Measurements from ENCODE around the gene OPHN1.

OPHN1 gene

GRCh38 chrX:68440442-68440841 lies 7.1 kb upstream of the OPHN1 start:
- Histone ChIP-seq H3K27me3 (ENCODE audit: control insufficient read depth, low read length) (no peaks in the 10 kb centered on the region), H3K79me2 (ENCODE audit: control insufficient read depth, low read length) (no peaks in the 10 kb centered on the region), H3K36me3 (ENCODE audit: control insufficient read depth, low read length) (no peaks in the 10 kb centered on the region), H3F3A (ENCODE audit: control insufficient read depth, insufficient read depth) (no peaks in the 10 kb centered on the region), H3K27ac (ENCODE audit: low read depth, low read length) (no peak overlapping the region), H3K4me2 (ENCODE audit: low read length) (no peak overlapping the region), H3K9me2 (replicated peaks; ENCODE audit: control insufficient read depth, low read length) (no peaks in the 10 kb centered on the region), H3K4me1 (ENCODE audit: control insufficient read depth, low read length) (no peaks in the 10 kb centered on the region), H3K4me3 (ENCODE audit: low read length) (no peak overlapping the region), H3K9me3 (ENCODE audit: control insufficient read depth, insufficient read depth, low read length) (no peaks in the 10 kb centered on the region), H4K20me1 (ENCODE audit: control insufficient read depth, insufficient read depth, low read depth, low read length) (no peaks in the 10 kb centered on the region)
- no peak for TF ChIP-seq EZH2phosphoT487 (IDR thresholded peaks at IDR 0.05; ENCODE audit: borderline replicate concordance, low read length)
- no peak for TF ChIP-seq CTCF (IDR thresholded peaks at IDR 0.05; ENCODE audit: low read depth, low read length, poor library complexity, severe bottlenecking)

GRCh38 chrX:68439341-68439740 lies 6.0 kb upstream of the OPHN1 start:
- Histone ChIP-seq H3K4me3 (ENCODE audit: low read length) (no peak overlapping the region), H3K27ac (ENCODE audit: low read depth, low read length) (no peak overlapping the region), H3K79me2 (ENCODE audit: control insufficient read depth, low read length) (no peaks in the 10 kb centered on the region), H3K9me2 (replicated peaks; ENCODE audit: control insufficient read depth, low read length) (no peaks in the 10 kb centered on the region), H3K9me3 (ENCODE audit: control insufficient read depth, insufficient read depth, low read length) (no peaks in the 10 kb centered on the region), H3F3A (ENCODE audit: control insufficient read depth, insufficient read depth) (no peaks in the 10 kb centered on the region), H3K36me3 (ENCODE audit: control insufficient read depth, low read length) (no peaks in the 10 kb centered on the region), H3K4me2 (ENCODE audit: low read length) (no peak overlapping the region), H3K4me1 (ENCODE audit: control insufficient read depth, low read length) (no peaks in the 10 kb centered on the region), H3K27me3 (ENCODE audit: control insufficient read depth, low read length) (no peaks in the 10 kb centered on the region), H4K20me1 (ENCODE audit: control insufficient read depth, insufficient read depth, low read depth, low read length) (no peaks in the 10 kb centered on the region)
- TF ChIP-seq EZH2phosphoT487 (IDR thresholded peaks at IDR 0.05; ENCODE audit: borderline replicate concordance, low read length), result no peak

- H3F3A ChIP-seq (ENCODE audit: control insufficient read depth, insufficient read depth), result no peaks in the 10 kb centered on the region
- no peaks in the 10 kb centered on the region for H3K79me2 ChIP-seq (ENCODE audit: control insufficient read depth, low read length)
- no peak overlapping the region for H3K27ac ChIP-seq (ENCODE audit: low read depth, low read length)
- no peaks in the 10 kb centered on the region for H3K36me3 ChIP-seq (ENCODE audit: control insufficient read depth, low read length)
- no peak overlapping the region for H3K4me3 ChIP-seq (ENCODE audit: low read length)
- no peaks in the 10 kb centered on the region for H3K4me1 ChIP-seq (ENCODE audit: control insufficient read depth, low read length)
- TF ChIP-seq EZH2phosphoT487 (IDR thresholded peaks at IDR 0.05; ENCODE audit: borderline replicate concordance, low read length) (no peak), CTCF (IDR thresholded peaks at IDR 0.05; ENCODE audit: low read depth, low read length, poor library complexity, severe bottlenecking) (no peak)
- no peaks in the 10 kb centered on the region for H3K9me3 ChIP-seq (ENCODE audit: control insufficient read depth, insufficient read depth, low read length)
- no peaks in the 10 kb centered on the region for H4K20me1 ChIP-seq (ENCODE audit: control insufficient read depth, insufficient read depth, low read depth, low read length)
- H3K4me2 ChIP-seq (ENCODE audit: low read length), result no peak overlapping the region
- H3K27me3 ChIP-seq (ENCODE audit: control insufficient read depth, low read length), result no peaks in the 10 kb centered on the region
- H3K9me2 ChIP-seq (replicated peaks; ENCODE audit: control insufficient read depth, low read length), result no peaks in the 10 kb centered on the region
Observed at GRCh38 chrX:68438575-68438974, 5.3 kb upstream of the OPHN1 start.

- Histone ChIP-seq H3K9me2 (replicated peaks; ENCODE audit: control insufficient read depth, low read length) (no peaks in the 10 kb centered on the region), H3F3A (ENCODE audit: control insufficient read depth, insufficient read depth) (no peaks in the 10 kb centered on the region), H3K9me3 (ENCODE audit: control insufficient read depth, insufficient read depth, low read length) (no peaks in the 10 kb centered on the region), H3K4me2 (ENCODE audit: low read length) (no peak overlapping the region), H3K27me3 (ENCODE audit: control insufficient read depth, low read length) (no peaks in the 10 kb centered on the region), H4K20me1 (ENCODE audit: control insufficient read depth, insufficient read depth, low read depth, low read length) (no peaks in the 10 kb centered on the region), H3K79me2 (ENCODE audit: control insufficient read depth, low read length) (no peaks in the 10 kb centered on the region), H3K36me3 (ENCODE audit: control insufficient read depth, low read length) (no peaks in the 10 kb centered on the region), H3K4me3 (ENCODE audit: low read length) (no peak overlapping the region), H3K27ac (ENCODE audit: low read depth, low read length) (no peak overlapping the region), H3K4me1 (ENCODE audit: control insufficient read depth, low read length) (no peaks in the 10 kb centered on the region)
- no peak for TF ChIP-seq CTCF (IDR thresholded peaks at IDR 0.05; ENCODE audit: low read depth, low read length, poor library complexity, severe bottlenecking)
- TF ChIP-seq EZH2phosphoT487 (IDR thresholded peaks at IDR 0.05; ENCODE audit: borderline replicate concordance, low read length), result no peak
Observed at GRCh38 chrX:68433981-68434299, 645 bp upstream of the OPHN1 start.

Measured in DOHH2 (cell line).